H9 (cell line): ENCODE results near the gene LATS2. TPM values are rescaled to one million over a fixed set of nuclear protein-coding genes. Genes with fewer than 3 reads are reported as not detected.

Experiments used
- DNase-seq: peaks from one replicate; pipeline ENCODE4 v3.0.0-alpha.2; 2017
- H2AFZ ChIP-seq: one replicate; pipeline ENCODE4 v1.6.1; 2013; ENCODE audit warnings: mild to moderate bottlenecking, low read length, control low read depth, moderate library complexity
- H2AK5ac ChIP-seq: 2 replicates; pipeline ENCODE4 v1.6.1; 2013; ENCODE audit warnings: low read length, control low read depth, mixed read lengths; ENCODE audit not compliant: insufficient read length
- H2BK120ac ChIP-seq: one replicate; pipeline ENCODE4 v1.6.1; 2013; ENCODE audit warnings: low read depth, mild to moderate bottlenecking, low read length, control low read depth, inconsistent platforms; ENCODE audit not compliant: poor library complexity, severe bottlenecking
- H2BK12ac ChIP-seq: 2 replicates; pipeline ENCODE4 v1.6.1; 2013; ENCODE audit warnings: low read length, control low read depth, mixed read lengths, low read depth; ENCODE audit not compliant: insufficient read length
- H2BK15ac ChIP-seq: 2 replicates; pipeline ENCODE4 v1.6.1; 2013; ENCODE audit warnings: low read depth, low read length, control low read depth
- H2BK20ac ChIP-seq: one replicate; pipeline ENCODE4 v1.6.1; 2013; ENCODE audit warnings: low read depth, mild to moderate bottlenecking, low read length, control low read depth, inconsistent platforms; ENCODE audit not compliant: poor library complexity, severe bottlenecking
- H2BK5ac ChIP-seq: 2 replicates; pipeline ENCODE4 v1.6.1; 2013; ENCODE audit warnings: low read length, control low read depth, mixed read lengths; ENCODE audit not compliant: insufficient read length
- H3K14ac ChIP-seq: 2 replicates; pipeline ENCODE4 v1.6.1; 2013; ENCODE audit warnings: low read length, control low read depth; ENCODE audit not compliant: insufficient read depth
- H3K18ac ChIP-seq: 2 replicates; pipeline ENCODE4 v1.6.1; 2013; ENCODE audit warnings: low read depth, mild to moderate bottlenecking, mixed read lengths, low read length, control low read depth; ENCODE audit not compliant: insufficient read length
- H3K23ac ChIP-seq: 2 replicates; pipeline ENCODE4 v1.6.1; 2013; ENCODE audit warnings: low read length, control low read depth, mixed read lengths, low read depth; ENCODE audit not compliant: insufficient read length
- H3K23me2 ChIP-seq: 2 replicates; pipeline ENCODE4 v1.6.1; 2013; ENCODE audit warnings: low read depth, mild to moderate bottlenecking, mixed read lengths, low read length, control low read depth; ENCODE audit not compliant: insufficient read length, poor library complexity, severe bottlenecking
- H3K27ac ChIP-seq: 2 replicates; pipeline ENCODE4 v1.5.1; 2013; ENCODE audit warnings: low read length, control low read depth, mixed read lengths, low read depth; ENCODE audit not compliant: insufficient read length
- H3K27me3 ChIP-seq: 2 replicates; pipeline ENCODE4 v1.6.1; 2013; ENCODE audit warnings: low read length, control low read depth, inconsistent platforms; ENCODE audit not compliant: insufficient read depth
- H3K4ac ChIP-seq: 2 replicates; pipeline ENCODE4 v1.6.1; 2013; ENCODE audit warnings: low read depth, mild to moderate bottlenecking, control low read depth, inconsistent platforms, low read length, moderate library complexity
- H3K4me1 ChIP-seq: 2 replicates; pipeline ENCODE4 v1.6.1; 2013; ENCODE audit warnings: low read length, control low read depth, inconsistent platforms; ENCODE audit not compliant: insufficient read depth
- H3K4me2 ChIP-seq: 2 replicates; pipeline ENCODE4 v1.6.1; 2013; ENCODE audit warnings: low read length, control low read depth, mixed read lengths; ENCODE audit not compliant: insufficient read length, insufficient read depth
- H3K56ac ChIP-seq: 2 replicates; pipeline ENCODE4 v1.6.1; 2013; ENCODE audit warnings: low read depth, mild to moderate bottlenecking, mixed read lengths, low read length, control low read depth; ENCODE audit not compliant: insufficient read length
- H3K79me1 ChIP-seq: 2 replicates; pipeline ENCODE4 v1.6.1; 2013; ENCODE audit warnings: low read depth, mild to moderate bottlenecking, moderate library complexity, low read length, control low read depth, inconsistent platforms; ENCODE audit not compliant: insufficient read depth, poor library complexity, severe bottlenecking
- H3K79me2 ChIP-seq: 2 replicates; pipeline ENCODE4 v1.6.1; 2013; ENCODE audit warnings: low read length, control low read depth, inconsistent platforms; ENCODE audit not compliant: insufficient read depth
- H3K9ac ChIP-seq: 2 replicates; pipeline ENCODE4 v1.6.1; 2013; ENCODE audit warnings: low read length, control low read depth, mixed read lengths; ENCODE audit not compliant: insufficient read length; ENCODE audit errors: extremely low read depth
- H3K9me3 ChIP-seq: one replicate; pipeline ENCODE4 v1.6.1; 2013; ENCODE audit warnings: low read depth, low read length, inconsistent platforms; ENCODE audit not compliant: control insufficient read depth
- H3T11ph ChIP-seq: one replicate; pipeline ENCODE4 v1.6.1; 2013; ENCODE audit warnings: mild to moderate bottlenecking, low read length, control low read depth, inconsistent platforms
- H4K20me1 ChIP-seq: one replicate; pipeline ENCODE4 v1.6.1; 2013; ENCODE audit not compliant: control insufficient read depth, insufficient read length, insufficient read depth
- H4K5ac ChIP-seq: 2 replicates; pipeline ENCODE4 v1.6.1; 2013; ENCODE audit warnings: low read depth, mild to moderate bottlenecking, mixed read lengths, low read length, control low read depth; ENCODE audit not compliant: insufficient read length
- H4K8ac ChIP-seq: replicated peaks from 2 replicates; pipeline ENCODE4 v1.6.1; 2013; ENCODE audit warnings: low read length, control low read depth, mixed read lengths, low read depth; ENCODE audit not compliant: insufficient read length
- H4K91ac ChIP-seq: 2 replicates; pipeline ENCODE4 v1.6.1; 2013; ENCODE audit warnings: low read depth, mild to moderate bottlenecking, moderate library complexity, mixed read lengths, low read length, control low read depth; ENCODE audit not compliant: insufficient read length
- H3K27ac Mint-ChIP-seq, 3 experiments: 2 replicates in 2 of 3; 3 replicates in 1 of 3; pipeline ENCODE4 v1.8.0; 2020 to 2021; ENCODE audit warnings: mixed read lengths in 3 of 3, mild to moderate bottlenecking in 1 of 3, moderate library complexity in 1 of 3
- H3K27me3 Mint-ChIP-seq: 2 replicates; pipeline ENCODE4 v1.8.0; 2021; ENCODE audit warnings: low read depth, mild to moderate bottlenecking, moderate library complexity, mixed read lengths
- H3K36me3 Mint-ChIP-seq, 3 experiments: 2 replicates in 2 of 3; 3 replicates in 1 of 3; pipeline ENCODE4 v1.8.0; 2020 to 2021; ENCODE audit warnings: low read depth in 3 of 3, mixed read lengths in 3 of 3; ENCODE audit not compliant: insufficient read depth in 1 of 3
- H3K4me1 Mint-ChIP-seq, 2 experiments: 2 replicates each; pipeline ENCODE4 v1.8.0; 2020; ENCODE audit warnings: mixed read lengths in 2 of 2
- H3K4me3 Mint-ChIP-seq, 2 experiments: 2 replicates in 1 of 2; 3 replicates in 1 of 2; pipeline ENCODE4 v1.8.0; 2020 to 2021; ENCODE audit warnings: mild to moderate bottlenecking in 2 of 2, mixed read lengths in 2 of 2, moderate library complexity in 1 of 2
- H3K9me3 Mint-ChIP-seq, 2 experiments: 2 replicates in 1 of 2; 3 replicates in 1 of 2; pipeline ENCODE4 v1.8.0; 2020; ENCODE audit warnings: mild to moderate bottlenecking in 2 of 2, mixed read lengths in 2 of 2, moderate library complexity in 1 of 2
- CTCF ChIP-seq: fragments of 200-600 bp; sonication (generic); conservative IDR thresholded peaks from 3 replicates; pipeline ENCODE4 v1.8.0; 2021; ENCODE audit warnings: antibody characterized with exemption, mild to moderate bottlenecking
- WGBS: extraction: QIAGEN DNeasy Blood & Tissue Kit; methylation state at CpG from one replicate; pipeline ENCODE4 v1.1.7; 2013; ENCODE audit warnings: missing lambda C conversion rate, low lambda C conversion rate, mixed read lengths; ENCODE audit not compliant: insufficient read length; ENCODE audit errors: extremely low coverage; 5-methylcytosine and 5-hydroxymethylcytosine counted together
- total RNA-seq: library from RNA; stranded (reverse); gene quantifications from 2 replicates; pipeline ENCODE4 v1.2.1, GENCODE V29; 2021

The LATS2 gene
- total RNA-seq, 1 experiment from 2014 or later = 20.0 TPM

GRCh38 chr13:21013682-21014038 is 47.7 kb downstream of the LATS2 start:
- Histone ChIP-seq H4K8ac (no peak overlapping the region), H2BK120ac (no peak overlapping the region), H2BK12ac (no peak overlapping the region), H3K23me2 (no peaks in the 10 kb centered on the region), H3K9ac (no peak overlapping the region), H3K56ac (no peak overlapping the region), H3K14ac (no peak overlapping the region), H2BK20ac (no peak overlapping the region), H3T11ph (no peak overlapping the region), H3K79me2 (peaks cover 24% of the 10 kb centered on the region; the same call in 1 of the 2 replicates), H4K20me1 (no peaks in the 10 kb centered on the region), H3K9me3 (no peaks in the 10 kb centered on the region), H3K18ac (no peak overlapping the region), H2AK5ac (no peak overlapping the region), H3K27ac (no peak overlapping the region), H2BK5ac (no peak overlapping the region), H3K4ac (no peak overlapping the region), H3K4me2 (no peak overlapping the region), H4K5ac (no peak overlapping the region), H3K79me1 (peaks cover 9% of the 10 kb centered on the region), H3K4me1 (peaks cover 2% of the 10 kb centered on the region; the same call in 1 of the 2 replicates), H4K91ac (no peak overlapping the region), H3K23ac (no peak overlapping the region), H2AFZ (no peak overlapping the region), H3K27me3 (no peaks in the 10 kb centered on the region), H2BK15ac (no peak overlapping the region)
- H3K27me3 Mint-ChIP-seq = no peaks in the 10 kb centered on the region
- peaks cover 2 to 6% (median 4%) of the 10 kb centered on the region in 3 experiments; a peak in 5 of 7 replicates for H3K36me3 Mint-ChIP-seq
- DNase-seq = no peak
- no CpG with 5 or more reads among the region's 4 CpGs for WGBS
- peak overlapping the region in 1 of 3 experiments; percentile 49; a peak in 1 of 7 replicates for H3K27ac Mint-ChIP-seq
- H3K4me1 Mint-ChIP-seq = peaks cover 19% of the 10 kb centered on the region in 2 experiments
- H3K9me3 Mint-ChIP-seq = no peaks in the 10 kb centered on the region
- H3K4me3 Mint-ChIP-seq = no peak overlapping the region
- no peak for TF ChIP-seq CTCF
